Activated naive CD8-positive, alpha-beta T cell treated with anti-CD3 and anti-CD28 coated beads for 36 hours (primary cell): Measurements from ENCODE around the gene B9D1. TPM values are rescaled to one million over a fixed set of nuclear protein-coding genes. Genes with fewer than 3 reads are reported as not detected.
A peak's percentile ranks its signal among the peaks of the same experiment; 100 is the strongest.

ENCODE experiments used
- DNase-seq: peaks from one replicate; pipeline ENCODE4 v3.0.0; 2021
- H3K27ac Mint-ChIP-seq: one replicate; pipeline ENCODE4 v1.8.0; 2022; ENCODE audit warnings: mild to moderate bottlenecking, moderate library complexity, mixed read lengths
- H3K27me3 Mint-ChIP-seq: one replicate; pipeline ENCODE4 v1.8.0; 2022; ENCODE audit warnings: mild to moderate bottlenecking, mixed read lengths
- H3K36me3 Mint-ChIP-seq: one replicate; pipeline ENCODE4 v1.8.0; 2021; ENCODE audit warnings: mild to moderate bottlenecking, mixed read lengths
- H3K4me1 Mint-ChIP-seq: one replicate; pipeline ENCODE4 v1.8.0; 2021; ENCODE audit warnings: mixed read lengths
- H3K4me3 Mint-ChIP-seq: one replicate; pipeline ENCODE4 v1.8.0; 2022; ENCODE audit warnings: mild to moderate bottlenecking, moderate library complexity, mixed read lengths
- H3K9me3 Mint-ChIP-seq: one replicate; pipeline ENCODE4 v1.8.0; 2022; ENCODE audit warnings: mixed read lengths
- total RNA-seq, 2 experiments: library from RNA; stranded (reverse); gene quantifications; one replicate each; pipeline ENCODE4 v1.2.3, GENCODE V29; 2021

The B9D1 gene
- total RNA-seq, 2 experiments from 2014 or later: 4.7 to 7.3 TPM

- Mint-ChIP-seq H3K27ac (no peak overlapping the region), H3K27me3 (peaks cover 17% of the 10 kb centered on the region), H3K9me3 (no peaks in the 10 kb centered on the region), H3K36me3 (no peaks in the 10 kb centered on the region), H3K4me1 (peaks cover 4% of the 10 kb centered on the region), H3K4me3 (no peak overlapping the region)
- DNase-seq: peak; percentile 22
Observed at GRCh38 chr17:19332371-19333131, 30.0 kb downstream of the B9D1 start.

- peaks cover 18% of the 10 kb centered on the region for H3K27me3 Mint-ChIP-seq
- no peak overlapping the region for H3K4me3 Mint-ChIP-seq
- DNase-seq: no peak
- no peak overlapping the region for H3K27ac Mint-ChIP-seq
- no peaks in the 10 kb centered on the region for H3K36me3 Mint-ChIP-seq
- H3K4me1 Mint-ChIP-seq: peaks cover 4% of the 10 kb centered on the region
- no peaks in the 10 kb centered on the region for H3K9me3 Mint-ChIP-seq
Observed at GRCh38 chr17:19331543-19332245, 30.8 kb downstream of the B9D1 start.

GRCh38 chr17:19331134-19331533 is 31.4 kb downstream of the B9D1 start:
- Mint-ChIP-seq H3K9me3 (no peaks in the 10 kb centered on the region), H3K27me3 (peaks cover 20% of the 10 kb centered on the region), H3K27ac (no peak overlapping the region), H3K4me3 (no peak overlapping the region), H3K36me3 (no peaks in the 10 kb centered on the region), H3K4me1 (peaks cover 4% of the 10 kb centered on the region)
- DNase-seq: no peak

- H3K36me3 Mint-ChIP-seq: no peaks in the 10 kb centered on the region
- DNase-seq: no peak
- H3K4me3 Mint-ChIP-seq: no peak overlapping the region
- peaks cover 15% of the 10 kb centered on the region for H3K27me3 Mint-ChIP-seq
- H3K9me3 Mint-ChIP-seq: no peaks in the 10 kb centered on the region
- no peak overlapping the region for H3K27ac Mint-ChIP-seq
- peaks cover 4% of the 10 kb centered on the region for H3K4me1 Mint-ChIP-seq
Observed at GRCh38 chr17:19330271-19330670, 32.3 kb downstream of the B9D1 start.

DNA sequence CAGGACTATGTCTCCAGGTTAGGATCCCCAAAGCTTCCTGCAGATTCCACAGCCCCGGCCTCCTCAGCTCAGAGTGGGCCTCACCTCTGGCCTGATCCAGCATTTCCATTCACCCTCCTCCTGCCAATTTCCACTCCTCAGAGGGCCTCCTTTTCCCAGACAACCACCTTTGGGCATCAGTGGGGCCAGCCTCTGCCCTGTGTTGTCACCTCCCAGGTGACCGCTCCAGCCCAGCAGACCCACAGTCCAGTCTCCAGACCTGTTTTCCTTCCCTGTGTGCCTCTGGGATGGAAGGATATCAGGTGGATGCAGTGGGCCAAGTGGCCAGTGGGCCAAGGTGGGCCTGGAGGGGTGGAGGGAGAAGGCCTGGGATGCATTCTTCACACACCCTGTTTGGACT is 32.7 kb downstream of the B9D1 start:
- peaks cover 15% of the 10 kb centered on the region for H3K27me3 Mint-ChIP-seq
- no peak for DNase-seq
- no peak overlapping the region for H3K27ac Mint-ChIP-seq
- no peaks in the 10 kb centered on the region for H3K9me3 Mint-ChIP-seq
- H3K4me1 Mint-ChIP-seq: peaks cover 4% of the 10 kb centered on the region
- no peaks in the 10 kb centered on the region for H3K36me3 Mint-ChIP-seq
- H3K4me3 Mint-ChIP-seq: no peak overlapping the region

DNA sequence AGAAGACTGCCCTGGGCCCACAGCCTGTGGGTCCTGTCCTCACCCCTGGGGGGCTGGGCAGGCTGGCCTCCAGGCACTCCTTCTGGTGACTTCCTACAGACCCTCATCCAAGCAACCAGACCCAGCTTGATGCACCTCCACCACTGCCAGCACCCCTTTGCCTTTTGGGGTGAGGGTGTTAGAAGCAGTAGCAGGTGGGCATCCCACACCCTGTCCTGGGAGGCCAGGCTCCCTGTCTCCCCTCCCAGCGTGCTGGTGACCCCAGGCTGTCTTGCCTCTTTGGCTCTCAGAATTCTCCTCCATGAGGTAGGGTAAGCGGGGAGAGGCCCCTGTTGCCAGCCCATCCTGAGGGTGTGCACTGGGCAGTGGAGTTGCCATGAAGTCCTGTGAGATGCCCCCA is 33.4 kb downstream of the B9D1 start:
- no peak for DNase-seq
- Mint-ChIP-seq H3K27ac (no peak overlapping the region), H3K27me3 (peaks cover 15% of the 10 kb centered on the region), H3K4me3 (no peak overlapping the region), H3K4me1 (peaks cover 4% of the 10 kb centered on the region), H3K36me3 (no peaks in the 10 kb centered on the region), H3K9me3 (peaks cover 2% of the 10 kb centered on the region)

DNA sequence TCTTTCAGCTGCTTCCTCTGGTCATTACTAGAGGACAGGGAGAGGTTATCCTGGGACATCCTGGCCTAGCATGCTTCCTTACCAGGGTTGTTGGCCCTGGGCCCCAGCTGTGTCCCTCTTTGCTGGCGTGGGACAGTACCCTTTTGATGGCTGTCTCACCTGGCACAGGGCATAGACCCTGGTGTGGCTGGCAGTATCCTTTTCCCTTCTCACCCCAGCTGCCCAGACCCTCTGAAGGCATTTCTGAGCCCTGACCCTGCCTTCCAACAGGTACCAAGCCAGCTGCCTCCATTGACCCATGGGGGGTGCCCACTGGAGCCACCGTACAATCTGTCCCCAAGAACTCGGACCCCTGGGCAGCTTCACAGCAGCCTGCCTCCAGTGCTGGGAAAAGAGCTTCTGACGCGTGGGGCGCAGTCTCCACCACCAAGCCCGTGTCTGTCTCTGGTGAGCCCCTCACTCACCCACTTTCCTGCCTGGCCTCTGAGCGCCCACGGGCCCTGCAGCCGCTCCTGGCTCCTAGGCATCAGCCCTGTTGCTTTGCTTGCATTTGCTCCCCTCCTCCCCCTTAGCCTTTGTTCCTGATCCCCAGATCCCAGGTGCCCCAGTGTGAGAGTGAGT is 34.0 kb downstream of the B9D1 start:
- no peak for DNase-seq
- no peak overlapping the region for H3K4me3 Mint-ChIP-seq

GRCh38 chr17:19327031-19327783 is 35.3 kb downstream of the B9D1 start:
- Mint-ChIP-seq H3K9me3 (peaks cover 2% of the 10 kb centered on the region), H3K4me1 (no peaks in the 10 kb centered on the region), H3K27me3 (peaks cover 24% of the 10 kb centered on the region), H3K27ac (no peak overlapping the region), H3K4me3 (no peak overlapping the region), H3K36me3 (no peaks in the 10 kb centered on the region)
- DNase-seq: no peak

More for the DNA sequence above, 34.0 kb downstream of the B9D1 start:
- Mint-ChIP-seq H3K9me3 (peaks cover 2% of the 10 kb centered on the region), H3K4me1 (peaks cover 4% of the 10 kb centered on the region), H3K27ac (no peak overlapping the region), H3K27me3 (peaks cover 19% of the 10 kb centered on the region), H3K36me3 (no peaks in the 10 kb centered on the region)

DNA sequence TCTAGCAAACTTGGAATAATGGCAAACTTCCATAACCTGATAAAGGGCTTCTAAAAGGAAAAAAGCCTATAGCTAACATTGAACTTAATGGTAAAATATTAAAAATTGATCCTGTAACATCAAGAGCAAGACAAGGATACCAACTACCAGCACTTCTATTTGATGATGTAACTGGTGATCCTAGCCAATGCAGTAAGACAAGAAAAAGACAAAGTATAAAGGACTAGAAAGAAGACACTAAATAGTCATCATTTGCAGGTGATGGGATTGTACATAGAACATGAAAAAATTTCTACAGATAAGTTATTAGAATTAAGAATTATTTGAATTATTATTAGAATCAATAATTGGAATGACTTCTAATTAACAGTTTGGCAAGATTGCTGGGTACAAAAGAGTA is 37.0 kb downstream of the B9D1 start:
- no peak for DNase-seq
- Mint-ChIP-seq H3K36me3 (no peaks in the 10 kb centered on the region), H3K4me1 (no peaks in the 10 kb centered on the region), H3K27me3 (peaks cover 28% of the 10 kb centered on the region), H3K9me3 (peaks cover 2% of the 10 kb centered on the region), H3K4me3 (no peak overlapping the region), H3K27ac (no peak overlapping the region)

- Mint-ChIP-seq H3K27me3 (peaks cover 37% of the 10 kb centered on the region), H3K9me3 (peaks cover 2% of the 10 kb centered on the region), H3K4me1 (no peaks in the 10 kb centered on the region), H3K36me3 (no peaks in the 10 kb centered on the region), H3K27ac (no peak overlapping the region), H3K4me3 (no peak overlapping the region)
- DNase-seq: no peak
Observed at GRCh38 chr17:19322861-19323260, 39.7 kb downstream of the B9D1 start.

- no peaks in the 10 kb centered on the region for H3K4me1 Mint-ChIP-seq
- no peak for DNase-seq
- H3K4me3 Mint-ChIP-seq: no peak overlapping the region
- no peaks in the 10 kb centered on the region for H3K36me3 Mint-ChIP-seq
- peaks cover 2% of the 10 kb centered on the region for H3K9me3 Mint-ChIP-seq
- H3K27me3 Mint-ChIP-seq: peaks cover 38% of the 10 kb centered on the region
- H3K27ac Mint-ChIP-seq: no peak overlapping the region
Observed at GRCh38 chr17:19322129-19322505, 40.4 kb downstream of the B9D1 start.

- no peak for DNase-seq
- no peaks in the 10 kb centered on the region for H3K36me3 Mint-ChIP-seq
- no peaks in the 10 kb centered on the region for H3K4me1 Mint-ChIP-seq
- H3K9me3 Mint-ChIP-seq: peaks cover 2% of the 10 kb centered on the region
- no peak overlapping the region for H3K4me3 Mint-ChIP-seq
- peaks cover 33% of the 10 kb centered on the region for H3K27me3 Mint-ChIP-seq
- H3K27ac Mint-ChIP-seq: no peak overlapping the region
Observed at GRCh38 chr17:19321481-19322128, 40.9 kb downstream of the B9D1 start.

GRCh38 chr17:19320876-19321275 is 41.6 kb downstream of the B9D1 start:
- no peak overlapping the region for H3K27ac Mint-ChIP-seq
- no peak for DNase-seq
- H3K4me1 Mint-ChIP-seq: no peaks in the 10 kb centered on the region
- peaks cover 2% of the 10 kb centered on the region for H3K9me3 Mint-ChIP-seq
- no peaks in the 10 kb centered on the region for H3K36me3 Mint-ChIP-seq
- H3K27me3 Mint-ChIP-seq: peaks cover 31% of the 10 kb centered on the region
- no peak overlapping the region for H3K4me3 Mint-ChIP-seq

DNA sequence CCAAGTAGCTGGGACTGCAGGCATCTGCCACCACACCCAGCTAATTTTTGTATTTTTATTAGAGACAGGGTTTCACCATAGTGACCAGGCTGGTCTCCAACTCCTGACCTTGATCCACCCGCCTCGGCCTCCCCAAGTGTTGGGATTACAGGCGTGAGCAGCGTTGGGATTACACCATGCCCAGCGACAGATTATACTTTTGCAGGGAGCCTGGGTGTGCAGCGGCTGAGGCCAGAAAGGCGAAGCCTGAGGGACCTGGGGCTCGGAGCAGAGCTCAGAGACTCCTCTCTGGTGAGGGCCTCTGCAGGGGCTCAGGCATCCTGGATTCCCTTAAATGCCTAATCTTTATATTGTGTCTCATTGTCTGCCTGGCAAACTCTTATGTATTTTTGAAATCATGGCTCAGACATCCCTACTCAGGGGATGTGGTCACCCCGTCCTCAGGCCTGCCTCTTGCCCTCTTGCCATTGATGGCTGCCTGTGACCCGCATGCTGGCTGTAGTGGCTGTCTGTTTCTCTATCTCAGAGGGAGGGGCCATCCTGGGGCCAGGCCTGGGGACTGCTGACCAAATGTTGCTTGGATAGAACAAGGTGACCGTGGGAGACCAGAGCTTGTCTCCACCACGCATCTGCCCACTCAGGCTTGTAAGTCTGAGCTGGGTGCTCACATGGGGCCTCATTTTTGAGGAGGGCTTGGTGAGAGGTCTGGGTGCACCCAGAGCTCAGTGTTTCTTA is 42.6 kb downstream of the B9D1 start:
- Mint-ChIP-seq H3K36me3 (no peaks in the 10 kb centered on the region), H3K4me1 (no peaks in the 10 kb centered on the region), H3K9me3 (peaks cover 2% of the 10 kb centered on the region), H3K27ac (no peak overlapping the region), H3K27me3 (peaks cover 31% of the 10 kb centered on the region), H3K4me3 (no peak overlapping the region)
- DNase-seq: no peak
